GM18858 (cell line): ENCODE results near the gene SLC35F1.

Source experiments
- ATAC-seq: cut with Tn5 transposase; IDR thresholded peaks from one replicate; pipeline ENCODE4 v1.9.1; 2021; ENCODE audit not compliant: unreplicated experiment

SLC35F1 gene

DNA sequence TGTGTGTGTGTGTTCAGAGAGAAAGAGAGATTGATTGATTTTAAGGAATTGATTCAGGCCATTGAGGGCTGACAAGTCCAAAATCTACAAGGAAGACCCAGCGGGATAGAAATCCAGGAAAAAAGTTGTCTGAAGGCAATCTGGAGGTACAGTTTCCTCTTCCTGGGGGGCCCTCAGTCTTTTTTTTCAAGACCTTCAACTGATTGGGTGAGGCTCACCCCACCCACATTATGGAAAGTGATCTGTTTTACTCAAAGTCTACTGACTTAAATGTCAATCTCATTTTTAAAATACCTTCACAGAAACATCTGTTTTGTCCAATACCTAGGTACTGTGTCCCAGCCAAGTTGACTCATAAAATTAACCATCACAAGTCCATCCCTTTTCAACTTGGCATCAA lies 398.0 kb downstream of the SLC35F1 start:
- no peak for ATAC-seq

DNA sequence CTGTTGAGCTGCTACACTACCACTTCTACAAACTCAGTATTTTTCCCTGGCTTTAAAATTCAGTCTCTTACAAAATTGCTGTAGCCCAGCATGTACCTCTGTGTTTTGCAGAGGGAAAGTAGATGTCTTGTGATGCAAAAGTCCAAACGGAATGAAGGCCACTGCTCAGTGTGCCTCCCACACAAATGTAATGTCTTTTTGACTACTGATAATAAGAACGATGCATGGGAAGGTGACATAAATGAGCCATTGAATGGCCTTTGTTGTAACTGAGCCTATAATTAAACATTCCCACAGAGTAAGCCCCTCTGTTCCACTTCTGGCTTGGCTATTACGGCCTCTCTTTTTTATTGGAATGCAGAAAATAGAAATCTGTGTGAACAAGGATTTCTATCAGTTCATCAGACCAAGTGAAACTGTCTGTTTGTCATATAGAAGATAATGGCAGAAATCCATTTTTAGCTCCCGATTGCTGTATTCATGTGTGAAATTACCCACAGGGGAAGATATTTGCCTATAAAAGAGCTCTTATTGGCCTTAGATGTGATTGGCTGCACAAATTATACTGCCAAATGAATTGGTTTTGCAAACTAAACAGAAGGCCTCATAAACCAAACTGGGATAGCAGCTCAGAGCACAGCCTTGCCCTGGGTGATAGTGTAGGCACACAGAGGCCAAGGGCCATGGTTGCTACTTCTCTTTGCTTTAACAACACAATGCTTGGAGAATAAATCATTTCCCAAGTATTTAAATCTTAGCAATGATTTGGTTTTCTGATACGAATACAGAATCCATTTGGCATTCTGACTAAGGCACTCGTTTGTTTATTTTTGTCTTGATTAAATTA lies 399.6 kb downstream of the SLC35F1 start:
- no peak for ATAC-seq

DNA sequence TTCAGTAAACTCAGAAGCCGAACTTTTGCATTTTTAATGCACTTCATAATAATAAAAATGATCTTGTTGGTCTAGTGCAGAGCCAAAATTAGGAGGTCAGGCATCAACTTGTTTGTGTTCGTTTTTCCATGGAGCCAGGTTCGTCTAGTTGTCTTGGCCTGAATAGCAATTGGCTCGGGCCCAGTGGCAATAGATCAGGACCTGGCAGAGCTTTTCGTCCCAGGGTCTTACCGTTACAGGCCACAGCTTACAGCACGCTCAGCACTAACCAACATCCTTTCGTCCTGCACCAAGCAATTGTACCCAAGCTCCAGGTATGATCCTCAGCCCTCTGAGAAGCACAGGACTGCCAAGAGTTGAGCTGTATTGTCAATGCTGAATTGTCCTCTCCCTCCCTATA lies 400.5 kb downstream of the SLC35F1 start:
- no peak for ATAC-seq

DNA sequence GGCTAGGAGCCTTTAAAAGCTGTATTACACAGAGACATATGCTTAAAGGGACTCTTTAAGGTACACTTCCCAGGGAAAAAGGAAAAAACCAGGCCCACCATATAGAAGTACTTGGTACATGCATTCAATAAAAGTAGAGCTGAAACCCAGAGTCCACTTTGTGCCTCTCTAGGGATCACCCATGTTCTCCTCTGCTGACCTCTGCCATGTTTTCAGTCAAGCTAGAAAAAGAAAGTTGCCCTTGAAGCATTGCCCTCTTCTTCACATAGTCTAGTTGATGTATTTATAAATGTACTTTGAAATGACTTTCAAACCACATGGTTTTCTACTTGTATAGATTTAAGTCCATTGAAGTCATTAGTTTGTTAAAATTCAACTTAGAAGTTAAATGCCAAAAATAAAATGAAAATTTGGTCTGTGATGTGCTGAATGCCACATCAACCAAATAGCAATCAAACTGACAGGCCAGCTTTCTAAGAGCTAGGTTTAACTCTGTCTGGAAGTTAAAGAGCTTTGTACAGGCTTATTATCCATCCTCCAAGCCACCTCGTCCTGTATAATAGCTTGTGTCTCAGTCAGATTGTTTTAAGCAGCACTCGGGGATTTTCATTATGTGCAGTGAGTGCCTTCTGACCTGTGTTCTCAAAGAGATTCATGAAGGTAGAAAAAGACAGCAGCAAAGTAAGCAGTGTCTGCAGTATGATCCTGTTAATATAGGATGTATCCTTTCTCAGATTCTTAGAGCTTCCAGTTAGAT lies 402.5 kb downstream of the SLC35F1 start:
- no peak for ATAC-seq

DNA sequence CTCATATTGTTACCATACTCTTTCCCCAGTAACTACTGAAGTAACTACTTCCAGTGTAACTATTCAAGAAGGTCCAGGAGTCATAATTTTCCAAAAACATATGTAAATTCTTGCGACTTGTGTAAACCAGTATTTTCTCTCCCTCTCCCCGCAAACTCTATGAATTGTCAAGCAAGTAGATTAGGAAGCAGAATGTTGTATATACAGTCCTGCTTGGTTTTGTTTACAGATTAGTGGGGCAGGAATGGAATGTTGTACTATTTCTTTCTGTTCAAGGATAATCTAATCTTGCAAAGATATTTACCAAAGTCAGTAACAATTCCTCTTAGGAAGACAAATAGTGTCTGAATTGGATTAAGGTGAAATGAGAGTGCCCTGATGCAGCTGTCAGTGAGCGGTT lies 406.1 kb downstream of the SLC35F1 start:
- ATAC-seq = no peak

DNA sequence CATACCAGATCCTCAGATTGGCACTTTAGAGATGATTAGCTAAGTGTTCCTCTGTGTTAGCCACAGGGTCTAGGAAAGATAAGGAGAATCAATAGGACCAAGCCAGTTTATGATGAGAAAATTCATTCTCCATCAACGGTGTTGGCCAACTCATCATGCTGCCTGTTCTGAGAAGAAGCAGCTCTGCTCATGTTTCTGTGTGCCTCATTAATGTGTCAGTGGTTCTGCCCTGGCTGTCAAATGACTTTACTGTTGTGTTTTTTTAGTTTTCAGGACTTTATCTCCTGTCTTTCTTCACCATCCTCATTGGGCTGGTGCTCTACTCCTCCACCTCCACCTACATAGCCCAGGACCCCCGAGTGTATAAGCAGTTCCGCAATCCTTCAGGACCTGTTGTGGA lies 406.7 kb downstream of the SLC35F1 start:
- no peak for ATAC-seq

DNA sequence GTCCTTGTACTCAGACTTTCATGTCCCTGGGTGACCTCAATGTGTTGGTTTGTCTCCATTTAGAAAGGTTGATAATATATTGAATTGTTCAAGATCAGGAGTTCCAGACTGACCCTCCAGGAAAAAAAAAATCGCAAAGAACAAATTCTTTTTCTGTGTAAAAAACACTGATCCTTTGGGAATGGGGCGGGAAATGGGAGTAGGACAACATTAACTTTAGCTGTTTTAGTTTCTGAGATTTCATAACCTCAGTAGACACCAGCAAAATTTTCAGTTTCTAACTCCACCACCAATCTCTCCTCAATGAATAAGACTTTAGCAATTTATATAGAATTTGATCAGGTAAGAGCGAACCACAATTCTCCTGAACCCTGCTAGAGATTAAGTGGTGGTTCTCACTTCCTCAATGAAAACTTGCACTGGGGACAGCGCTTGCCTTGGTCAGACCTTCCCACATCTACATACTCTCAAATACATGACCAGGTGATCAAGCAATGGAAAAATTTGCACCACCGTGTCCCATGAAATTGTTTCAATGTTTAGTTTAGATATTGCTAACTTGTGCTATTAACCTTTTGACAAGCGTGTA lies 409.8 kb downstream of the SLC35F1 start:
- peak; percentile 52 for ATAC-seq

DNA sequence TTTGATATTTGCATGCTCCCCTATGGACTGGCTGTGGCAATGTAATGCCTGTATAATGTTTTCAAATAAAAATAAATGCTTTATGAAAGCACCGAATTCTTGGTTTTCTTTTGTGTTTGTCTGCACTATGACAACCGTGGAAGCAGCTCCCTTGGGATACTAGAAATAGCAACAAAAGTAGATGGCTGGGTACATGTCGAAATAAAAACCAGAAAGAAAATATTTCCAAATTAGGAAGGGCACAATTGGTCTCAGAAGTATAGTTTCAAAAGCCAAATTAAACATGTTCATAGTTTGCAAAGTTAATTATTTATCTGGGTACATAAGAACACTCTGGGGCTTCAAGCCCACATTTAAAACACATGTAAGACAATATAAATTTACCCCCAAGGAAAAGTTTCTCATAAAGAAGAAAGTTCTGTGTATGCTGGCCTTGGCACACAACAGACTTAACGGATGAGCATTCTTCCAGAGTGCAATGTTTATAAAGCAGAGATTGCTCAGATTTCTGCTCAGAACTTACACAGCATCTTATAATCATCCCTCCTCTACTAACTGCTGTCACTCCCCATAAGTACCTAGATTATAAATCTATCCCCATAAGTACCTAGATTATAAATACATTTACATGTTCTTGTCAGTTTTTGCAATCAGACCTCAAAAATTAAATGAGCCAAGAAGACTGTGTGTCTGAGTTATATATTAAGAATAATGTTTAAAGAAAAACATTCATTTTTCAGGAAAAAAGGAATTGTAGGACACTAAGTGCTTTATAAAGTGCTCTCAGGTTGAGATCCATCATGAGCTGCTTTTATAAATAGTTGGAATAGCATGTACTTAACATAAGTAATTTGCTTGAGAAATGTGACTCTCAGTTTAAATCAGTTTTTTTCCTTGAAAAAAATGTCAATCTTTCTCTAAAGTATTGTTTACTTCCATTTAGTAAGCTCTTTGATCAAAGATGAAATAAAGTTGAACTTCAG lies 410.8 kb downstream of the SLC35F1 start:
- ATAC-seq = no peak

DNA sequence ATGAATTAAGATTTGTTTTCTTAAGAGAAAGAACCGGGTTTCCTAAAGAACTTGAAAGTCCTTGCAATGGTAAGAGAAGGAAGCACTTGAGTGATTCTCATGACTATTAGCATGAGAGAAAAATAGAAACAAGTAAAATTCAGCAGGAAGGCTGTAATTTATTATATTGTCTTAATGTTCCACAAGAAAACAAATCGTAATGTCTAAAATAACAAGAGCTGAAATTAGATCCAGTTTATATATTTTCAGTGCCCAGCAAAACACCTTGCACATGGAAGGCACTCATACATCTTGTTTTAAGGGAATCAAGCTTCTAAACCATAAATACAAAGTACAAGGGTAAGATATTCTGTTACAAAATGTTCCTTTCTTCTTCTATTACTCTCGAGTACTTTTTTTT lies 411.6 kb downstream of the SLC35F1 start:
- ATAC-seq = no peak

DNA sequence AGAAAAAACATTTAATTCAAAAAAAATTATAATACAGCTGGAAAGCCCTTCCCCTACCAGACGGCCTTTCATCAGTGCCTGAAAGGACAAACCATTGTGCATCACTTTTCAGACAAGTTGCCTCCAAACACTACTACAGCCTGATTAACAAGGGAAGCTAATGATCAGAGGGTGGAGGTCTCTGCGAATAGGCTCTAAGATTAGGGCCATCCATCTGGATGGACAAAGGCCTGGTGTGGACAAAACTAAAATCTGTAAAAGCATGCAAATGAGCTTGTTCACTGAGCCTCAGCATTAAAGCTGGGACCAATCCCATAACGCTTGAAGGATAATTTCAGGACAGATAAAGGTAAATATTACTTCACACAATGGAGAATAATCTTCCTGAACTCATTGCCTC lies 412.4 kb downstream of the SLC35F1 start:
- ATAC-seq = no peak

DNA sequence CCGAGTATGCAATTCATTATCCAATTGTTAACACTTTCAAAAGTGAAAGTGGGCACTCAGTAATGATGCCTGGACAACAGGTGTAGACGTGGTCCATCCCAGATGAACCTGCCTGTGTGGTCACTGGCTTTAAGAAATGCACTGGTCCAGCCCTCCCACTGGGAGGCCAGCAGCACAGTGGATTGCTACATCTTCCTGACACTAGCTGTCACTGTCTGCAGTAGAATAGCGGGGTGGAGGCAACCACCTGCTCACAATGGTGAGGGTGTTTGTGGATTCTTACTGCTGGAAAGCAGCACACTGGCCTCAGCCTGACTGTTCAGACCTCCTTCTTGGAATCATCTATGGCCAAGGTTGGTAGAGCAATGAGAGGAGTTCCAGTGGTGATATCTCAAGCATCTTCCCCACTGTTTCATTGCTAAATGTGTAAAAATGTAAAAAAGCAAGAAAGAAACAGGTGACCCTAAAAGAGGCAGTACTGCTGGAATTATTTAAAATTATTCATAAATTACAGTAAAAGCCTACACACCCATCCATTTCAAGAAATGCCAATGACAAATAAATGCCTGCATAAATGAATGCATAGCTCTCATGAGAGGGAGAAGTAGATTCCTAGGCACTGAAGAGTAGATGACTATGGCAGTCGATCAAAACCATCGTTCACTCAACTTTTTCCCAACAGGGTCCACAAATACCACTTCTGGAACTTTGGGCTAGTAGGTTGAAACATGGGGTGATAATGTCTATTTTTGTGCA lies 413.0 kb downstream of the SLC35F1 start:
- no peak for ATAC-seq

DNA sequence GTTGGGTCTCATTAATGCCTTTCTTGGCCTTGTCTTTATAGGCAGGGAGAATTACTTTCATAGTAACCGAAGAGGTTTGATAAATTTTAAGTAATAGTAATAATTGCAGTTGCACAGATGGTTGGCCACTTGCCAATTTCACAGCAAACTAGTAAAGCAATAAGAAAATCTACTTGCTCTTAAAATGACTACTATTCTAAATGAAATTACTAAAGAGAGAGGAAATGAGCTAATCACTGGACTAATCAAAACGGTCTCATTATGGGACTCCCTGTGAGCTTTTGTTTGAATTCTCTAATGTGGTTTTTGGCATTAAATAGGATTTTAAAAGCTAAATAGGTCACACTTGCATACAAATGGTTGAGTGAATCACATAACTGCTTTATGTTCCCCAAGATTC lies 413.6 kb downstream of the SLC35F1 start:
- no peak for ATAC-seq

DNA sequence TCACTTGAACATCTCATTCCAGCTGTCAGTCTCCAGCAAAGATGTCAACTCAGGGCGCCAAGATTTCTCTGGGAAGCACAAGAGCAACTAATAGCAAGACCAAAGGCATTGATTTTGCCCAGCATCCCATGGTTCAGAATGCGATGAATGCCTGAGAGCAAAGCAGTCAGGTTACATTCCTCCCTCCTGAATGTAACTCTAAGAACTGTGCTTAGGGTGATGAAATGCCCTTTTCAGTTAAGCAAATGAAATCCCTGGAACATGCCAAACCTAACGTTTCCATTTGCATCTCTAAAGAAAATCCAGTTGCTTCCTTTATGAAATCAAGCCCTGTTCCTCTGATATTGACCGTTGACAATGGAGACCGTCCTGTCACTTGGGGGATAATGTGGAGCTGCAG lies 417.1 kb downstream of the SLC35F1 start:
- no peak for ATAC-seq

DNA sequence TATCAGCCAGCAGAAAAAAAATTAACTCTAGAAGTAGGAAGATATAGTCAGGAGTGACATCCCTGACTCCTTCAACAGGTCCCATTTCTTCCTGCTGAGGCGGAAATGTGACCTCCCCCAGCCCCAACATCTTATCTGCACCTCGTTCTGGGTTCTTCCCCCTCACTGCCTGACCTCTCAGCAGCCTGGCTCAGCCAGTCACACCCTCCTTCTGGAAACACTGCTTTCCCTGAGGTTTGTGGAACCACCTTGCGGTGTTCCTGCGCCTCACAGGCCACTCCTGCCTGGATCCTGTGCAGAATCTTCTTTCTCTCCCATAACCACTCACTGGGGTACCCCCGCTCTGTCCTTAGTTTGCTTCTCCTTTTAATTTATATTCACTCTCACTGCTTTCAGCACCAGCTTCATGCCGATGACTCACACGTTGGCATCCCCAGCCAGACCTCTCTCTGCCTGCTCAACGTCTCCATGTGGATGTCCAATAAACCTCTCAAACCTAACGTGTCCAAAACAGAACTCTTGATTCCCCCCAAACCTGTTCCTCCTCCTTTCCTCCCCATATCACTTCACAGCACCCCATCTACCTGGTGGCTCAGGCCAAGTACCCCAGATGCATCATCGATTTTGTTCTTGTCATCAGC lies 418.3 kb downstream of the SLC35F1 start:
- no peak for ATAC-seq

DNA sequence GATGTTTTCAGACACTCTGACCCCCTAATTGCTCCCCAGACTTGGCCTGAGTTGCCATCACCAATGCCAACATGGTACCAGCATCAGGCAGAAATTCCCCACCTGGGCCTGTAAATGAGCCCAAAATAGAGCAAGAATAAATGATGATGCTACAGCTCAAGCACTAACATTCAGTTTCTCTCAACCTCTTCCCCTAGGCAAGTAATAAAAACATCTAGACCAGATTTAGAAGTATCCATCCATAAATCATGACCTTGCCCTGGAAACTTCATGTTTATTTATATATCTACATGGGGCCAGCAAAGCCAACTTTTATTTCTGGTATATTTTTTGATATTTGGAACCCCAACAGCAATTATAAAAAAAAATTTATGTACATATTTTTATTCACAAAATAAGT lies 419.6 kb downstream of the SLC35F1 start:
- ATAC-seq = no peak

DNA sequence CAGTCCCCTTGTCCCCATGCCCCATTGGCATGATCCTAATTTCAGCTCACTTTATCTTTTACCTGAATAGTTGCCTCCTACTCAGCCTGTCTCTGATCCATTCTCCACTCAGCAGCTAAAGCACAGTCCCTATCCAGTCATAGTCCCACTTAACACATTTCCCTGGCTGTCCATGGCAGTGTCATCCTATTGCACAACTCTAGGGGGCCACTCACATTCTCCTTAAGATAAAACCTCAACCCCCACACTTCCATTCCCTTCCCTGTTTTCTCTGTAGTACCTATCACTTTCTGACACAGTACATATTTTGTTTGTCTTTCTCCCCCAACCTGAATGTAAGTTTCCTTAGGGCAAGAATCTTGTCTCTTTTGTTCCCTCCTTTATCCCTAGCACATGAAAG lies 420.2 kb downstream of the SLC35F1 start:
- no peak for ATAC-seq

DNA sequence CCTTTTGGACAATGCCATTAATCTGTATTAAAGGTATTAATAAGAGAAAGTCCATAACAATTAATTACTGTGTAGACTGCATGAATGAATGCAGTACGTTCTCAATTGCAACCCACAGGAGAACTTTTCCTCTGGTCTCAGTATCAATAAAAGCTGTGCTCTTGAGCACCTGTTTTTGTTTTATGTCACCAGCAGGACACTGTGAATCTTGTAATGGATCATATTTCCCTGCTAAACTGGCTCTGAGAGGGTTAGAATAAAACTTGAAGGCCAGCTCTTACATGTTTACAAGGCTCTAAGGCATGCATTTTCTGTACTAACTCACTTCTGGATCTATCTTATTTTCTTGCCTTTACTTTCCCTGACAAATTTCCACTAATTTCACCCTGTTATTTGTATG lies 426.7 kb downstream of the SLC35F1 start:
- ATAC-seq = no peak

DNA sequence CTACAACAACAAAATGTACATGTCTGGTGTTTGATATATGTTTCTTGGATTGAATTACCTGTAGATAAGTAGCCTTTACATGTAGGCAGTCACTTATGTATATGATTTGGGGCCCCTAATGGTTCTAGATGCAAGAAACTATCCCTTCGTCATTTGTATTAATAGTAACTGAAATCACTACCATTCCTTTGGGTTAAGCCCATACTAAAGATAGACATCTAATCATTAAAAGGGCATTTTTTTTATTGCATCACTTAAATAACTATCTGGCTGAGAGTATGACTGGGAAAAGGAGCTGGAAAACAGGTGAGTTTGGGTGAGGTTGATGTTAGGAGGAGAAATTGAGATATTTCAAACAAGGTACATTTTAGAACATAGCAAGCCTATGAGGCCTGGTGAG lies 427.6 kb downstream of the SLC35F1 start:
- ATAC-seq = no peak

DNA sequence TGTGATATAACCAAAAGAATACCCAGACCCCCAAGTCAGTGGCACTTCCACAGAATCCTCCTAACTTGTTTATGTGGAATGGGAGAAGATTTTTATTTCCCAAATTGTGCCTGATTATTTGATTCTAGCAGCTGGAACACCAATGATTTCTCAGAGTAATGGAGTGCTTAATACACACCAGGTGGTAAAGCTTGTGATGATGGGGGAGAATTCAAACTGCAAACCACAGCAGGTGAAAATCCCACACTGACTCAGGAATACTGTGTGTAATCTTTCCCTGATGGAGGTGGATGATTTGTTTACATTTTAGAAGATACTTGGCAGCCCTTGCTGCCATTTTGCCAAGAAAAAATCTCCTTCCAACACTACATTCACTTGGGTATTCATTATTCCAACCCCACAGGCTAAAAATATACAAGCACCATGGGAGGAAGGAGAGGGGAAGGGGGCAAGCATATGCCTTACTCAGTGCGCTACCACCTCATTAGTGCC lies 428.3 kb downstream of the SLC35F1 start:
- no peak for ATAC-seq
